Measurements from ENCODE around the gene TSPAN9. TPM values are rescaled to one million over a fixed set of nuclear protein-coding genes. Genes with fewer than 3 reads are reported as not detected.

Gene TSPAN9
- total RNA-seq, 2 donors from 2014 or later: 39.5 to 50.2 TPM

GRCh38 chr12:3195337-3195736 is 118.2 kb downstream of the TSPAN9 start:
- no peak overlapping the region for H3K4me3 ChIP-seq
- no peak overlapping the region for H3K27ac ChIP-seq
- ATAC-seq (ENCODE audit: insufficient number of reproducible peaks, low FRiP score, low read depth): no peak
- no peaks in the 10 kb centered on the region for H3K9me3 ChIP-seq
- peaks cover 8 to 15% of the 10 kb centered on the region in 2 donors for H3K4me1 ChIP-seq (ENCODE audit: control insufficient read depth in 1 of 2, low read depth in 2 of 2)
- H3K27me3 ChIP-seq (replicated peaks; ENCODE audit: insufficient read depth): no peaks in the 10 kb centered on the region
- DNase-seq (ENCODE audit: low spot score): no peak
- no peaks in the 10 kb centered on the region for H3K36me3 ChIP-seq
- TF ChIP-seq, protein P1, sequence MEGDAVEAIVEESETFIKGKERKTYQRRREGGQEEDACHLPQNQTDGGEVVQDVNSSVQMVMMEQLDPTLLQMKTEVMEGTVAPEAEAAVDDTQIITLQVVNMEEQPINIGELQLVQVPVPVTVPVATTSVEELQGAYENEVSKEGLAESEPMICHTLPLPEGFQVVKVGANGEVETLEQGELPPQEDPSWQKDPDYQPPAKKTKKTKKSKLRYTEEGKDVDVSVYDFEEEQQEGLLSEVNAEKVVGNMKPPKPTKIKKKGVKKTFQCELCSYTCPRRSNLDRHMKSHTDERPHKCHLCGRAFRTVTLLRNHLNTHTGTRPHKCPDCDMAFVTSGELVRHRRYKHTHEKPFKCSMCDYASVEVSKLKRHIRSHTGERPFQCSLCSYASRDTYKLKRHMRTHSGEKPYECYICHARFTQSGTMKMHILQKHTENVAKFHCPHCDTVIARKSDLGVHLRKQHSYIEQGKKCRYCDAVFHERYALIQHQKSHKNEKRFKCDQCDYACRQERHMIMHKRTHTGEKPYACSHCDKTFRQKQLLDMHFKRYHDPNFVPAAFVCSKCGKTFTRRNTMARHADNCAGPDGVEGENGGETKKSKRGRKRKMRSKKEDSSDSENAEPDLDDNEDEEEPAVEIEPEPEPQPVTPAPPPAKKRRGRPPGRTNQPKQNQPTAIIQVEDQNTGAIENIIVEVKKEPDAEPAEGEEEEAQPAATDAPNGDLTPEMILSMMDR (IDR thresholded peaks at IDR 0.05): no peak

DNA sequence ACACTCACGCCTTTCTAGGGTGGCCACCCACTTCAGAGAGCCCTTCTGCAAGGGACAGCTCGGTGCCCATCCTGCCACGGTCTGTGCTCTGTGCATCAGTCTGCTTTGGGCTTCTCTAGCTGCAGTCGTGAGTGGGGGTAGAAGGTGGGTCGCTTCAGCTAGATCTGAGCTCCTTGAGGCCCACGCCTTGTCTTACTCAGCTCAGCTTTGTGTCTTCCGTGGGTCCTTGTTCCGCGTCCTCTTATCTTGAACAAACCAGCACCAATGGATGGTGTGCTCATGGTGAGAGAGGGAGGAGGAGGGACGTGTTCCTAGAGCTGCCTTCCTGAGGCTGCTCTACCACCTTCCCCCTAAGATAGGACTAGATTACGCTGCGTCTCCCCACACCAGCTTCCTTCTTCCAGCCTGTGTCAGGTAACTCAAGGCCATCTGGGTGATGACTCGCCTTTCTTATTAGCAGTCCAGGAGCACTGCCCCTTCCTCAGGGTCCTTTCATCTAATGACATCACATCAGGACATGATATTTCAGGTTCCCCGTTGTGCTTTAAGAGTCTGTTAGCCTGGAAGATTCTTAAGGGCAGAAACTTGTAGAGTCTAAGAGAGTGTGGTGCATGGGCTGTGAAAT is 118.8 kb downstream of the TSPAN9 start:
- no peaks in the 10 kb centered on the region for H3K36me3 ChIP-seq
- no peak for ATAC-seq (ENCODE audit: insufficient number of reproducible peaks, low FRiP score, low read depth)
- peaks cover 11 to 17% of the 10 kb centered on the region in 2 donors for H3K4me1 ChIP-seq (ENCODE audit: control insufficient read depth in 1 of 2, low read depth in 2 of 2)
- DNase-seq (ENCODE audit: low spot score): no peak
- TF ChIP-seq, protein P1 (IDR thresholded peaks at IDR 0.05): no peak
- no peak overlapping the region for H3K27ac ChIP-seq
- H3K4me3 ChIP-seq: no peak overlapping the region
- H3K27me3 ChIP-seq (replicated peaks; ENCODE audit: insufficient read depth): no peaks in the 10 kb centered on the region
- H3K9me3 ChIP-seq: no peaks in the 10 kb centered on the region

GRCh38 chr12:3196488-3196887 is 119.3 kb downstream of the TSPAN9 start:
- no peaks in the 10 kb centered on the region for H3K36me3 ChIP-seq
- H3K27me3 ChIP-seq (replicated peaks; ENCODE audit: insufficient read depth): no peaks in the 10 kb centered on the region
- no peaks in the 10 kb centered on the region for H3K9me3 ChIP-seq
- H3K4me1 ChIP-seq (ENCODE audit: control insufficient read depth in 1 of 2, low read depth in 2 of 2): peaks cover 13 to 22% of the 10 kb centered on the region in 2 donors
- TF ChIP-seq, protein P1 (IDR thresholded peaks at IDR 0.05): no peak
- H3K27ac ChIP-seq: no peak overlapping the region
- H3K4me3 ChIP-seq: no peak overlapping the region
- ATAC-seq (ENCODE audit: insufficient number of reproducible peaks, low FRiP score, low read depth) (no peak), DNase-seq (ENCODE audit: low spot score) (no peak)

- Histone ChIP-seq H3K9me3 (no peaks in the 10 kb centered on the region), H3K36me3 (no peaks in the 10 kb centered on the region), H3K4me3 (no peak overlapping the region), H3K27me3 (replicated peaks; ENCODE audit: insufficient read depth) (no peaks in the 10 kb centered on the region), H3K27ac (no peak overlapping the region), H3K4me1 (ENCODE audit: control insufficient read depth in 1 of 2, low read depth in 2 of 2) (peaks cover 13 to 30% of the 10 kb centered on the region in 2 donors)
- ATAC-seq (ENCODE audit: insufficient number of reproducible peaks, low FRiP score, low read depth): no peak
- no peak for DNase-seq (ENCODE audit: low spot score)
- TF ChIP-seq, protein P1 (IDR thresholded peaks at IDR 0.05): no peak
Measured at GRCh38 chr12:3197131-3197818, 120.1 kb downstream of the TSPAN9 start.

DNA sequence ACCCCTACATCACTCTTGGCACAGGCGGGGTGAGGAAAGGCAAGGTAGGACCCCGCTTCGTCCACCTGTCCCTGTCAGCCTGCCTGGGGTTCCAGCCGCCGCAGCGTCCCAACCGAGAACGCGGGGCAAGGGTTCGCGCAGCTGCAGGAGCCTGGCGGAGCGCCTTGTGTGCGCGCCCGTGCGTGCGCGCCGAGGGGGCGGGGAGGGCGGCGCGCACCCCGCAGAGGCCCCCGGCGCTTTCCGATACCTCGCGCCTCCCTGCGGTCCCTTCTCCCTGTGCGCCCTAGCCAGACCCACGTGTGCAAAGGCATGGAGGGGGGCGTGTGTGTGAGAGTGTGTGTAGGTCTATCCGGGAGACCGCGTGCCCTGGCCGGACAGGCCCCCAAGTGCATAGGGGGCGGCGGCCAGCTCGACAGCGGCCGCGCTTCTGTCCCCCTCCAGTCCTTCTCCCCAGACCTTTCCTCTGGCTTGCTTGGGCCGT is 122.4 kb downstream of the TSPAN9 start:
- H3K27me3 ChIP-seq (replicated peaks; ENCODE audit: insufficient read depth): no peaks in the 10 kb centered on the region
- no peak overlapping the region for H3K27ac ChIP-seq
- peak overlapping the region; percentile 73 for H3K4me3 ChIP-seq
- ATAC-seq (ENCODE audit: insufficient number of reproducible peaks, low FRiP score, low read depth) (no peak), DNase-seq (ENCODE audit: low spot score) (no peak)
- no peaks in the 10 kb centered on the region for H3K36me3 ChIP-seq
- TF ChIP-seq, protein P1 (IDR thresholded peaks at IDR 0.05): peak; percentile 8
- no peaks in the 10 kb centered on the region for H3K9me3 ChIP-seq
- peaks cover 13 to 47% of the 10 kb centered on the region in 2 donors for H3K4me1 ChIP-seq (ENCODE audit: control insufficient read depth in 1 of 2, low read depth in 2 of 2)

Data from thoracic aorta (tissue), 2 donors.